HS-27A (cell line): ENCODE measurements around the gene RD3L.

Experiments
- DNase-seq: peaks from one replicate; pipeline ENCODE4 v3.0.0-alpha.2; 2012; ENCODE audit warnings: low read depth, missing footprints

RD3L gene

DNA sequence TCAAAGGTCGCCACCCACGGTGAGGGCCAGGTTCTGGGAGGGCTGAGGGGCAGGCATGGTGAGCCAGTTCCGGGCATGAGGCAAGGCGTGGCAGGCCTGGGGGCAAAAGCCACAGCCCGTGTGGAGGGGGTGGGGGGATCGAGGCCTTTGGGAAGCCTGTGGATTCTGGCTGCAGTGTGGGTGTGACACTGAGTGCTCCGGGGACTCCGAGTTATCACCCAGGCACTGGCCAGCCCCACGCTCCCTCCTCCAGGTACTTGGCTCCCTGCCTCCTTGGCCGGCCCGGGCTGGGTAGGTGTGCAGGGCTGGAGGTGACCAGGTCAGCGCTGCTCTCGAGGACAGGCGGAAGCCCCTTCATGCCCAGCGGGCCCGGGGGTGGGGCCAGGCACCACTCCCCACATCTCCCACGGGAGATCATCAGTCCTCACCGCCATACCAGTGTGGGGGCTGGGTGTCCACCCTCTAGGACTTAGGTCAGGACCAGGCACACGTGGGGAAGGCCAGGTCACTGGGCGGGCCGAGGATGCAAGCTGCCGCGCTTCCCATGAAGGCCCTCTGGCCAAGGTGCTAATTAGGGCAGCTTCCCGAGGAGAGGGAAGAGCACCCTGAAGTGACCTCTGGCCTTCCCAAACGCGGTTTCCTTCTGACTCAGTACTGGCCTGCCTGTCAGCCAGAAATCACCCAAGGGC lies 48.2 kb downstream of the RD3L start:
- no peak for DNase-seq

DNA sequence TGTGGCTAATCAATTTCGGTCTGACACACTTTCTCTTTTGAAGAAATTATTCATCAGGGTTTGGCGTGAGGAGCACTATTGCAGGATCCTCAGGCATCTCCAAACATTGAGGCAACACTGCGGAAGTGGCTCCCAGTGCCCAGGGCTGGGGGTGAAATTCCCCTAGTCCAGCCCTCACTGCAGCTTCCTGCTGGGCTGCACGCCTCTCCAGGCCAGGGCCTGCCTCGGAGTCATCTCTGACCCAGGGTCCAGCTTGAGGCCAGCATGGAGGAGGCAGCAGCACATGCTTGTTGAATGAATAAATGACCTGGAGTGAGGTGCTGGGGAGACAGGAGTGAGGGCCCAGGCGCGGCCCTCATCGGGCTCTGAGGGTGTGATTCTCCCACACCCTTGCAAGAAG lies 50.1 kb downstream of the RD3L start:
- no peak for DNase-seq

DNA sequence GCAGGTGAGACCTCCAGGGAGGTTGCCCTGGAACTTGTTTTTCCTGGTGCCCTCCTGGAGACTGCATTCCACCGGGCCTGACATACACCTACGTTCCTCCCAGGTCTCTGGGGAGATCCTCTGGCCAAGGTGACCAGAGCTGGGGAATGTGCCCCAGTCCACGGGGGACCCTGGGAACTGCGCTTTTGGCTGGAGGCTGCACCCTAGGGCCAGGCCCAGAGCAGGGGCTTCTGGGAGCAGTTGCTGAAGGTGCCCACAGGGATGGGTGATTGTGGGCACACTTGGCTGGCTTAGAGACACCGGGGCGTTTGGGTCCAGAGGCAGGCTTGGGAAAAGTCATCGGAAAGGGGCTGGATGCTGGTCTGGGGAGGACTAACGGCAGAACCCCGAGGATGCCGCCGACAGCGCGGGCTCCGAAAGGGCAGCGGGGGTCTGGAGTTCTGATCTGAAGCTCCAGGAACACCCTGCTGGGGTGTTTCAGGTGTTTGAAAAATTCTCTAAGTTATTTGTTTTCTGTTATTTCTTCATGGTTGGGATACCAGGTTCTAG lies 50.6 kb downstream of the RD3L start:
- no peak for DNase-seq

DNA sequence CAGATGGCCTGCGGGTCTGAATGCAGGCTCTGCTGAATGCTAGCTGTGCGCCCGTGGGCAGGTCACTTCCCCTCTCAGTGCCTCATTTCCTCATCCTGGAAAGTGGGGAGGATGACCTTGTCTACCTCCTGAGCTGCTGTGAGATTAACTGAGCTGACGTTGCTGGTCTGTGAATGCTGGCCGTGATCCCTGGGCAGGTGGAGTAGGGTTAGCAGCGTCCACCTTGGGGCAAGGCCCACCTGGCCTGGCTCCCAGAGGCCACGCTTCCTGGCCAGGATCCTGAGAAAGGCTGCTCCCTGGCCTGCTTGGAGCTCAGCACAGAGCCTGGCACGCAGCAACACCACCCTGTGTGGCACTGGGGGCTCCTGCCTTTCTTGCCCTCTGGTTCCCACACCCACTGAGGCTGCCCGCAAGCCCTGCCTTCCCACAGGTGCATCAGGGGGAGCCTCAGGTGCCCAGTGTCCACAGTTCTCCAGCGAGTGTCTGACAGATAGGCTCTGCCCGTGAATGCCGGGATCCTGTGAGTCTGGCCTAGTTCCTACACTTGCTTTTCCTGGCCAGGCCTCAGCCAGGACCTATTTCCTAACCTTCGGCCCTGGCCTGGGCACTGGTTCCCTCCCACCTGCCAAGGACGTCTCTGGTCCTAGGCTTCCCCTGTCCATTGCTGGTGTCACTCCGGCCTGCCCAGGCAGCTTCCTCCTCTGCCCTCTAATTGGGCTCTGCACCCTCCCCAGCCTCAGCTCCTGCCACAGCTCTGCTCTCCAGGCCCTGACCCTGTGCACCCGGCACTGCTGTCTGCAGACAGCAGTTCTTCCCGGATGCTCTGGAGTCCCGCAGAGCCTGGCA lies 51.3 kb downstream of the RD3L start:
- DNase-seq = no peak
